ENCODE measurements around the gene RBM33.

DNA sequence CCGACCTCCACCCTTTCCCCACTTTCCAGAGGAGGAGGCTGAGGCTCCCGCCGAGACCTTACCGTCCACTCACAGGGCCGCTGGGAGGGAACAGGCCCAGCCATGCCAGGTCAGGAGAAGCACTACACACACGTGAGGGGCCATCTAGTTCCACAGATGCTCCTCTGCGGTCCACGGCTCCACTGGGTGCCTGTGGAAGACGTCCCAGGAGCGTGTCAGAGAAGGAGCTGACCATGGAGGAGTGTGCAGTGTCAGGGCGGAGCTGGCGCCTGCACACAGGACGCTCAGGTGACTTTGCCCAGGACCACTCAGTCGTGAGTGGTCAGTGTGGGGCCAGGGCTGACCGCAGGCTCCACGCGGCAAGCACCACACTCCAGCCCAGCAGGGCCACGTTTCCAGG, 175.8 kb downstream of the RBM33 start:
- no peak for TF ChIP-seq CTCF (IDR thresholded peaks at IDR 0.05; ENCODE audit: insufficient read depth, low read depth, low read length)
- TF ChIP-seq EZH2 (IDR thresholded peaks at IDR 0.05; ENCODE audit: insufficient read depth, low read length) = no peak
